Measurements from ENCODE around the gene MSX2.

Gene MSX2

GRCh38 chr5:174734571-174735497 lies 10.5 kb downstream of the MSX2 start:
- H3K36me3 ChIP-seq (ENCODE audit: insufficient read depth, low read length): peaks cover 20% of the 10 kb centered on the region; the same call in 1 of the 2 replicates
- TF ChIP-seq POLR2AphosphoS5 (IDR thresholded peaks at IDR 0.05; ENCODE audit: borderline replicate concordance, low read depth, low read length) (no peak), EZH2 (IDR thresholded peaks at IDR 0.05) (no peak), FOXP2 (optimal IDR thresholded peaks at IDR 0.05; ENCODE audit: control extremely low read depth, extremely low read length, insufficient read depth) (peak; percentile 73)
- no peaks in the 10 kb centered on the region for H3K9me3 ChIP-seq (ENCODE audit: low read depth, low read length)
- peak overlapping the region; percentile 99 for H3K27ac ChIP-seq
- peak overlapping the region; percentile 79 for H3K4me3 ChIP-seq
- no peak for DNase-seq (ENCODE audit: low read depth, low spot score)
- H3K9ac ChIP-seq (ENCODE audit: insufficient read length): peak overlapping the region; percentile 76

GRCh38 chr5:174735498-174736330 lies 11.3 kb downstream of the MSX2 start:
- no peak for TF ChIP-seq FOXP2 (optimal IDR thresholded peaks at IDR 0.05; ENCODE audit: control extremely low read depth, extremely low read length, insufficient read depth)
- no peak for TF ChIP-seq POLR2AphosphoS5 (IDR thresholded peaks at IDR 0.05; ENCODE audit: borderline replicate concordance, low read depth, low read length)
- no peak for TF ChIP-seq EZH2 (IDR thresholded peaks at IDR 0.05)
- peaks cover 11% of the 10 kb centered on the region; the same call in 1 of the 2 replicates for H3K36me3 ChIP-seq (ENCODE audit: insufficient read depth, low read length)
- H3K4me3 ChIP-seq: peak overlapping the region; percentile 79
- H3K9me3 ChIP-seq (ENCODE audit: low read depth, low read length): no peaks in the 10 kb centered on the region
- no peak for DNase-seq (ENCODE audit: low read depth, low spot score)
- peak overlapping the region; percentile 76 for H3K9ac ChIP-seq (ENCODE audit: insufficient read length)
- H3K27ac ChIP-seq: peak overlapping the region; percentile 99

GRCh38 chr5:174736331-174736721 lies 11.9 kb downstream of the MSX2 start:
- Histone ChIP-seq H3K36me3 (ENCODE audit: insufficient read depth, low read length) (peaks cover 6% of the 10 kb centered on the region; the same call in 1 of the 2 replicates), H3K4me3 (no peak overlapping the region)

GRCh38 chr5:174736777-174737176 lies 12.4 kb downstream of the MSX2 start:
- Histone ChIP-seq H3K27ac (peak overlapping the region; percentile 99), H3K4me3 (no peak overlapping the region), H3K36me3 (ENCODE audit: insufficient read depth, low read length) (peaks cover 2% of the 10 kb centered on the region; the same call in 1 of the 2 replicates), H3K9ac (ENCODE audit: insufficient read length) (peak overlapping the region; percentile 17), H3K9me3 (ENCODE audit: low read depth, low read length) (no peaks in the 10 kb centered on the region)
- TF ChIP-seq FOXP2 (optimal IDR thresholded peaks at IDR 0.05; ENCODE audit: control extremely low read depth, extremely low read length, insufficient read depth) (no peak), EZH2 (IDR thresholded peaks at IDR 0.05) (no peak), POLR2AphosphoS5 (IDR thresholded peaks at IDR 0.05; ENCODE audit: borderline replicate concordance, low read depth, low read length) (no peak)
- no peak for DNase-seq (ENCODE audit: low read depth, low spot score)

More at GRCh38 chr5:174736331-174736721, 11.9 kb downstream of the MSX2 start:
- H3K9ac ChIP-seq (ENCODE audit: insufficient read length): no peak overlapping the region
- H3K9me3 ChIP-seq (ENCODE audit: low read depth, low read length): no peaks in the 10 kb centered on the region
- peak overlapping the region; percentile 99 for H3K27ac ChIP-seq
- TF ChIP-seq POLR2AphosphoS5 (IDR thresholded peaks at IDR 0.05; ENCODE audit: borderline replicate concordance, low read depth, low read length) (no peak), FOXP2 (optimal IDR thresholded peaks at IDR 0.05; ENCODE audit: control extremely low read depth, extremely low read length, insufficient read depth) (no peak), EZH2 (IDR thresholded peaks at IDR 0.05) (no peak)
- DNase-seq (ENCODE audit: low read depth, low spot score): no peak

- no peaks in the 10 kb centered on the region; the same call in 1 of the 2 replicates for H3K36me3 ChIP-seq (ENCODE audit: insufficient read depth, low read length)
- no peak overlapping the region for H3K9ac ChIP-seq (ENCODE audit: insufficient read length)
- H3K4me3 ChIP-seq: no peak overlapping the region
- no peak for DNase-seq (ENCODE audit: low read depth, low spot score)
- peak overlapping the region; percentile 99 for H3K27ac ChIP-seq
- no peaks in the 10 kb centered on the region for H3K9me3 ChIP-seq (ENCODE audit: low read depth, low read length)
- no peak for TF ChIP-seq EZH2 (IDR thresholded peaks at IDR 0.05)
- no peak for TF ChIP-seq FOXP2 (optimal IDR thresholded peaks at IDR 0.05; ENCODE audit: control extremely low read depth, extremely low read length, insufficient read depth)
- no peak for TF ChIP-seq POLR2AphosphoS5 (IDR thresholded peaks at IDR 0.05; ENCODE audit: borderline replicate concordance, low read depth, low read length)
Observed at GRCh38 chr5:174737330-174737729, 12.9 kb downstream of the MSX2 start.

GRCh38 chr5:174741352-174741751 lies 17.0 kb downstream of the MSX2 start:
- Histone ChIP-seq H3K4me3 (no peak overlapping the region), H3K36me3 (ENCODE audit: insufficient read depth, low read length) (no peaks in the 10 kb centered on the region), H3K27ac (no peak overlapping the region), H3K9me3 (ENCODE audit: low read depth, low read length) (no peaks in the 10 kb centered on the region), H3K9ac (ENCODE audit: insufficient read length) (no peak overlapping the region)
- no peak for DNase-seq (ENCODE audit: low read depth, low spot score)
- no peak for TF ChIP-seq POLR2AphosphoS5 (IDR thresholded peaks at IDR 0.05; ENCODE audit: borderline replicate concordance, low read depth, low read length)
- TF ChIP-seq EZH2 (IDR thresholded peaks at IDR 0.05): no peak
- TF ChIP-seq FOXP2 (optimal IDR thresholded peaks at IDR 0.05; ENCODE audit: control extremely low read depth, extremely low read length, insufficient read depth): no peak

GRCh38 chr5:174744896-174745295 lies 20.5 kb downstream of the MSX2 start:
- no peak overlapping the region for H3K27ac ChIP-seq
- H3K9me3 ChIP-seq (ENCODE audit: low read depth, low read length): no peaks in the 10 kb centered on the region
- no peak overlapping the region for H3K4me3 ChIP-seq
- no peaks in the 10 kb centered on the region for H3K36me3 ChIP-seq (ENCODE audit: insufficient read depth, low read length)
- no peak for TF ChIP-seq EZH2 (IDR thresholded peaks at IDR 0.05)
- TF ChIP-seq POLR2AphosphoS5 (IDR thresholded peaks at IDR 0.05; ENCODE audit: borderline replicate concordance, low read depth, low read length): no peak
- TF ChIP-seq FOXP2 (optimal IDR thresholded peaks at IDR 0.05; ENCODE audit: control extremely low read depth, extremely low read length, insufficient read depth): no peak
- no peak for DNase-seq (ENCODE audit: low read depth, low spot score)
- H3K9ac ChIP-seq (ENCODE audit: insufficient read length): no peak overlapping the region
